HL-60 (cell line): ENCODE results near the gene FARP2.

Source experiments
- DNase-seq, 2 experiments: peaks; one replicate each; pipeline ENCODE4 v3.0.0-alpha.2; 2010 to 2020; ENCODE audit warnings: low read depth in 1 of 2, low spot score in 1 of 2
- H3K27ac ChIP-seq: fragments of 250-450 bp; sonication (Bioruptor Pico); replicated peaks from 2 replicates; pipeline ENCODE4 v1.5.1; 2020; ENCODE audit warnings: mild to moderate bottlenecking, moderate library complexity
- H3K27me3 ChIP-seq: fragments of 250-450 bp; sonication (Bioruptor Pico); 2 replicates; pipeline ENCODE4 v1.5.1; 2021; ENCODE audit warnings: mild to moderate bottlenecking, moderate library complexity; ENCODE audit not compliant: insufficient read depth, poor library complexity, severe bottlenecking
- H3K4me3 ChIP-seq: replicated peaks from 2 replicates; pipeline ENCODE4 v1.5.1; 2011; ENCODE audit warnings: mild to moderate bottlenecking, control low read depth, low read length; ENCODE audit not compliant: insufficient read depth
- CTCF ChIP-seq: IDR thresholded peaks from one replicate; pipeline ENCODE4 v1.5.1; 2011; ENCODE audit warnings: low read length, control low read depth, inconsistent platforms; ENCODE audit not compliant: insufficient read depth
- GABPA ChIP-seq: IDR thresholded peaks from 2 replicates; pipeline ENCODE4 v1.6.1; 2012; ENCODE audit warnings: low read depth
- POLR2AphosphoS5 ChIP-seq: IDR thresholded peaks from 2 replicates; pipeline ENCODE4 v1.6.1; 2012; ENCODE audit warnings: low read depth
- REST ChIP-seq: IDR thresholded peaks from 2 replicates; pipeline ENCODE4 v1.6.1; 2012; ENCODE audit warnings: low read depth; ENCODE audit not compliant: insufficient replicate concordance
- SPI1 ChIP-seq: IDR thresholded peaks from 2 replicates; pipeline ENCODE4 v1.6.1; 2012; ENCODE audit warnings: low read depth, mild to moderate bottlenecking, borderline replicate concordance

Gene FARP2

GRCh38 chr2:241312082-241312481 is 44.0 kb upstream of the FARP2 start:
- TF ChIP-seq SPI1, result no peak
- TF ChIP-seq POLR2AphosphoS5, result no peak
- TF ChIP-seq CTCF, result no peak
- TF ChIP-seq REST, result no peak
- TF ChIP-seq GABPA, result no peak
- no peak overlapping the region for H3K27ac ChIP-seq

GRCh38 chr2:241313543-241314095 is 42.5 kb upstream of the FARP2 start:
- H3K27ac ChIP-seq, result peak overlapping the region; percentile 100; the same call in 1 of the 2 replicates
- no peaks in the 10 kb centered on the region for H3K27me3 ChIP-seq
- TF ChIP-seq SPI1 (no peak), CTCF (no peak), POLR2AphosphoS5 (no peak), REST (no peak), GABPA (no peak)
- no peak overlapping the region for H3K4me3 ChIP-seq
- DNase-seq, result no peak

More at GRCh38 chr2:241312082-241312481, 44.0 kb upstream of the FARP2 start:
- Histone ChIP-seq H3K27me3 (no peaks in the 10 kb centered on the region), H3K4me3 (no peak overlapping the region)
- DNase-seq, result no peak

- DNase-seq, result peak in 1 of 2 experiments; percentile 55
- TF ChIP-seq SPI1, result no peak
- no peak; the same call in 1 of the 2 replicates for TF ChIP-seq POLR2AphosphoS5
- TF ChIP-seq REST, result no peak
- no peak for TF ChIP-seq GABPA
- TF ChIP-seq CTCF, result no peak
- H3K27ac ChIP-seq, result peak overlapping the region; percentile 100
Observed at GRCh38 chr2:241314226-241315092, 41.6 kb upstream of the FARP2 start.

More at GRCh38 chr2:241314226-241315092, 41.6 kb upstream of the FARP2 start:
- Histone ChIP-seq H3K4me3 (peak overlapping the region; percentile 62), H3K27me3 (no peaks in the 10 kb centered on the region)
